H9 (cell line): Measurements from ENCODE around the gene PCNX4. TPM values are rescaled to one million over a fixed set of nuclear protein-coding genes. Genes with fewer than 3 reads are reported as not detected.

Source experiments
- DNase-seq: peaks from one replicate; pipeline ENCODE4 v3.0.0-alpha.2; 2017
- H2AFZ ChIP-seq: one replicate; pipeline ENCODE4 v1.6.1; 2013; ENCODE audit warnings: mild to moderate bottlenecking, low read length, control low read depth, moderate library complexity
- H2AK5ac ChIP-seq: 2 replicates; pipeline ENCODE4 v1.6.1; 2013; ENCODE audit warnings: low read length, control low read depth, mixed read lengths; ENCODE audit not compliant: insufficient read length
- H2BK120ac ChIP-seq: one replicate; pipeline ENCODE4 v1.6.1; 2013; ENCODE audit warnings: low read depth, mild to moderate bottlenecking, low read length, control low read depth, inconsistent platforms; ENCODE audit not compliant: poor library complexity, severe bottlenecking
- H2BK12ac ChIP-seq: 2 replicates; pipeline ENCODE4 v1.6.1; 2013; ENCODE audit warnings: low read length, control low read depth, mixed read lengths, low read depth; ENCODE audit not compliant: insufficient read length
- H2BK15ac ChIP-seq: 2 replicates; pipeline ENCODE4 v1.6.1; 2013; ENCODE audit warnings: low read depth, low read length, control low read depth
- H2BK20ac ChIP-seq: one replicate; pipeline ENCODE4 v1.6.1; 2013; ENCODE audit warnings: low read depth, mild to moderate bottlenecking, low read length, control low read depth, inconsistent platforms; ENCODE audit not compliant: poor library complexity, severe bottlenecking
- H2BK5ac ChIP-seq: 2 replicates; pipeline ENCODE4 v1.6.1; 2013; ENCODE audit warnings: low read length, control low read depth, mixed read lengths; ENCODE audit not compliant: insufficient read length
- H3K14ac ChIP-seq: 2 replicates; pipeline ENCODE4 v1.6.1; 2013; ENCODE audit warnings: low read length, control low read depth; ENCODE audit not compliant: insufficient read depth
- H3K18ac ChIP-seq: 2 replicates; pipeline ENCODE4 v1.6.1; 2013; ENCODE audit warnings: low read depth, mild to moderate bottlenecking, mixed read lengths, low read length, control low read depth; ENCODE audit not compliant: insufficient read length
- H3K23ac ChIP-seq: 2 replicates; pipeline ENCODE4 v1.6.1; 2013; ENCODE audit warnings: low read length, control low read depth, mixed read lengths, low read depth; ENCODE audit not compliant: insufficient read length
- H3K23me2 ChIP-seq: 2 replicates; pipeline ENCODE4 v1.6.1; 2013; ENCODE audit warnings: low read depth, mild to moderate bottlenecking, mixed read lengths, low read length, control low read depth; ENCODE audit not compliant: insufficient read length, poor library complexity, severe bottlenecking
- H3K27ac ChIP-seq: 2 replicates; pipeline ENCODE4 v1.5.1; 2013; ENCODE audit warnings: low read length, control low read depth, mixed read lengths, low read depth; ENCODE audit not compliant: insufficient read length
- H3K27me3 ChIP-seq: 2 replicates; pipeline ENCODE4 v1.6.1; 2013; ENCODE audit warnings: low read length, control low read depth, inconsistent platforms; ENCODE audit not compliant: insufficient read depth
- H3K4ac ChIP-seq: 2 replicates; pipeline ENCODE4 v1.6.1; 2013; ENCODE audit warnings: low read depth, mild to moderate bottlenecking, control low read depth, inconsistent platforms, low read length, moderate library complexity
- H3K4me1 ChIP-seq: 2 replicates; pipeline ENCODE4 v1.6.1; 2013; ENCODE audit warnings: low read length, control low read depth, inconsistent platforms; ENCODE audit not compliant: insufficient read depth
- H3K4me2 ChIP-seq: 2 replicates; pipeline ENCODE4 v1.6.1; 2013; ENCODE audit warnings: low read length, control low read depth, mixed read lengths; ENCODE audit not compliant: insufficient read length, insufficient read depth
- H3K56ac ChIP-seq: 2 replicates; pipeline ENCODE4 v1.6.1; 2013; ENCODE audit warnings: low read depth, mild to moderate bottlenecking, mixed read lengths, low read length, control low read depth; ENCODE audit not compliant: insufficient read length
- H3K79me1 ChIP-seq: 2 replicates; pipeline ENCODE4 v1.6.1; 2013; ENCODE audit warnings: low read depth, mild to moderate bottlenecking, moderate library complexity, low read length, control low read depth, inconsistent platforms; ENCODE audit not compliant: insufficient read depth, poor library complexity, severe bottlenecking
- H3K79me2 ChIP-seq: 2 replicates; pipeline ENCODE4 v1.6.1; 2013; ENCODE audit warnings: low read length, control low read depth, inconsistent platforms; ENCODE audit not compliant: insufficient read depth
- H3K9ac ChIP-seq: 2 replicates; pipeline ENCODE4 v1.6.1; 2013; ENCODE audit warnings: low read length, control low read depth, mixed read lengths; ENCODE audit not compliant: insufficient read length; ENCODE audit errors: extremely low read depth
- H3K9me3 ChIP-seq: one replicate; pipeline ENCODE4 v1.6.1; 2013; ENCODE audit warnings: low read depth, low read length, inconsistent platforms; ENCODE audit not compliant: control insufficient read depth
- H3T11ph ChIP-seq: one replicate; pipeline ENCODE4 v1.6.1; 2013; ENCODE audit warnings: mild to moderate bottlenecking, low read length, control low read depth, inconsistent platforms
- H4K20me1 ChIP-seq: one replicate; pipeline ENCODE4 v1.6.1; 2013; ENCODE audit not compliant: control insufficient read depth, insufficient read length, insufficient read depth
- H4K5ac ChIP-seq: 2 replicates; pipeline ENCODE4 v1.6.1; 2013; ENCODE audit warnings: low read depth, mild to moderate bottlenecking, mixed read lengths, low read length, control low read depth; ENCODE audit not compliant: insufficient read length
- H4K8ac ChIP-seq: replicated peaks from 2 replicates; pipeline ENCODE4 v1.6.1; 2013; ENCODE audit warnings: low read length, control low read depth, mixed read lengths, low read depth; ENCODE audit not compliant: insufficient read length
- H4K91ac ChIP-seq: 2 replicates; pipeline ENCODE4 v1.6.1; 2013; ENCODE audit warnings: low read depth, mild to moderate bottlenecking, moderate library complexity, mixed read lengths, low read length, control low read depth; ENCODE audit not compliant: insufficient read length
- H3K27ac Mint-ChIP-seq, 3 experiments: 2 replicates in 2 of 3; 3 replicates in 1 of 3; pipeline ENCODE4 v1.8.0; 2020 to 2021; ENCODE audit warnings: mixed read lengths in 3 of 3, mild to moderate bottlenecking in 1 of 3, moderate library complexity in 1 of 3
- H3K27me3 Mint-ChIP-seq: 2 replicates; pipeline ENCODE4 v1.8.0; 2021; ENCODE audit warnings: low read depth, mild to moderate bottlenecking, moderate library complexity, mixed read lengths
- H3K36me3 Mint-ChIP-seq, 3 experiments: 2 replicates in 2 of 3; 3 replicates in 1 of 3; pipeline ENCODE4 v1.8.0; 2020 to 2021; ENCODE audit warnings: low read depth in 3 of 3, mixed read lengths in 3 of 3; ENCODE audit not compliant: insufficient read depth in 1 of 3
- H3K4me1 Mint-ChIP-seq, 2 experiments: 2 replicates each; pipeline ENCODE4 v1.8.0; 2020; ENCODE audit warnings: mixed read lengths in 2 of 2
- H3K4me3 Mint-ChIP-seq, 2 experiments: 2 replicates in 1 of 2; 3 replicates in 1 of 2; pipeline ENCODE4 v1.8.0; 2020 to 2021; ENCODE audit warnings: mild to moderate bottlenecking in 2 of 2, mixed read lengths in 2 of 2, moderate library complexity in 1 of 2
- H3K9me3 Mint-ChIP-seq, 2 experiments: 2 replicates in 1 of 2; 3 replicates in 1 of 2; pipeline ENCODE4 v1.8.0; 2020; ENCODE audit warnings: mild to moderate bottlenecking in 2 of 2, mixed read lengths in 2 of 2, moderate library complexity in 1 of 2
- WGBS: extraction: QIAGEN DNeasy Blood & Tissue Kit; methylation state at CpG from one replicate; pipeline ENCODE4 v1.1.7; 2013; ENCODE audit warnings: missing lambda C conversion rate, low lambda C conversion rate, mixed read lengths; ENCODE audit not compliant: insufficient read length; ENCODE audit errors: extremely low coverage; 5-methylcytosine and 5-hydroxymethylcytosine counted together
- total RNA-seq: library from RNA; stranded (reverse); gene quantifications from 2 replicates; pipeline ENCODE4 v1.2.1, GENCODE V29; 2021
- TF ChIP-seq, protein P1 (sequence below): fragments of 200-600 bp; sonication (generic); conservative IDR thresholded peaks from 3 replicates; pipeline ENCODE4 v1.8.0; 2021; ENCODE audit warnings: antibody characterized with exemption, mild to moderate bottlenecking

PCNX4 gene
- total RNA-seq, 1 experiment from 2014 or later = 40.0 TPM

DNA sequence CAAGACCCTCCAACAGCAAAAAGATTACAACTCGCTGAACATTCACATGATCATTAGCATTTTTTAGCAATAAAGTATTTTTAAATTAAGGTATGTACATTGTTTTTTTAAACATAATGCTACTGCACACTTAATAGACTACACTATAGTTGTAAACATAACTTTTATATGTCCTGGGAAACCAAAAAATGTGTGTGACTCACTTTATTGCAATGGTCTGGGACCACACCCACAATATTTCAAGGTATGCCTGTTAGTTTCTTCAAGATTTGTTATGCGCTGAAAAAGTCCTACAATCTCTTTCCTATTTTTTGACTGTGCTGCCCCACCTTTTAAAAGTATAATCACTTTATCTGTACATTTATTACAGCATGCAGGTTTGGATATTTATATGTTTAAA is 30.4 kb upstream of the PCNX4 start:
- no peak overlapping the region for H3K9ac ChIP-seq
- H3K27me3 Mint-ChIP-seq = no peaks in the 10 kb centered on the region
- no peaks in the 10 kb centered on the region for H3K79me2 ChIP-seq
- no peak overlapping the region for H3K4ac ChIP-seq
- H3K9me3 ChIP-seq = no peaks in the 10 kb centered on the region
- no peaks in the 10 kb centered on the region for H3K4me1 ChIP-seq
- H2BK12ac ChIP-seq = no peak overlapping the region
- no peak for DNase-seq
- WGBS = no CpG with 5 or more reads among the region's 2 CpGs
- no peak overlapping the region for H3K56ac ChIP-seq
- no peak overlapping the region for H3K18ac ChIP-seq
- H3K27ac Mint-ChIP-seq = no peak overlapping the region
- H3K79me1 ChIP-seq = no peaks in the 10 kb centered on the region
- no peak overlapping the region for H2AFZ ChIP-seq
- no peak overlapping the region for H2AK5ac ChIP-seq
- H4K20me1 ChIP-seq = no peaks in the 10 kb centered on the region
- H2BK120ac ChIP-seq = no peak overlapping the region
- H3K27me3 ChIP-seq = no peaks in the 10 kb centered on the region
- no peaks in the 10 kb centered on the region for H3K4me1 Mint-ChIP-seq
- no peak overlapping the region for H2BK20ac ChIP-seq
- H3K36me3 Mint-ChIP-seq = no peaks in the 10 kb centered on the region
- H3T11ph ChIP-seq = no peak overlapping the region
- H3K9me3 Mint-ChIP-seq = no peaks in the 10 kb centered on the region
- no peak overlapping the region for H2BK15ac ChIP-seq
- no peak overlapping the region for H3K4me3 Mint-ChIP-seq
- H3K23ac ChIP-seq = no peak overlapping the region
- H3K14ac ChIP-seq = no peak overlapping the region
- TF ChIP-seq, protein P1, sequence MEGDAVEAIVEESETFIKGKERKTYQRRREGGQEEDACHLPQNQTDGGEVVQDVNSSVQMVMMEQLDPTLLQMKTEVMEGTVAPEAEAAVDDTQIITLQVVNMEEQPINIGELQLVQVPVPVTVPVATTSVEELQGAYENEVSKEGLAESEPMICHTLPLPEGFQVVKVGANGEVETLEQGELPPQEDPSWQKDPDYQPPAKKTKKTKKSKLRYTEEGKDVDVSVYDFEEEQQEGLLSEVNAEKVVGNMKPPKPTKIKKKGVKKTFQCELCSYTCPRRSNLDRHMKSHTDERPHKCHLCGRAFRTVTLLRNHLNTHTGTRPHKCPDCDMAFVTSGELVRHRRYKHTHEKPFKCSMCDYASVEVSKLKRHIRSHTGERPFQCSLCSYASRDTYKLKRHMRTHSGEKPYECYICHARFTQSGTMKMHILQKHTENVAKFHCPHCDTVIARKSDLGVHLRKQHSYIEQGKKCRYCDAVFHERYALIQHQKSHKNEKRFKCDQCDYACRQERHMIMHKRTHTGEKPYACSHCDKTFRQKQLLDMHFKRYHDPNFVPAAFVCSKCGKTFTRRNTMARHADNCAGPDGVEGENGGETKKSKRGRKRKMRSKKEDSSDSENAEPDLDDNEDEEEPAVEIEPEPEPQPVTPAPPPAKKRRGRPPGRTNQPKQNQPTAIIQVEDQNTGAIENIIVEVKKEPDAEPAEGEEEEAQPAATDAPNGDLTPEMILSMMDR = no peak
- H4K5ac ChIP-seq = no peak overlapping the region
- no peak overlapping the region for H3K4me2 ChIP-seq
- H4K91ac ChIP-seq = no peak overlapping the region
- no peak overlapping the region for H4K8ac ChIP-seq
- no peak overlapping the region for H3K27ac ChIP-seq
- H2BK5ac ChIP-seq = no peak overlapping the region
- H3K23me2 ChIP-seq = no peaks in the 10 kb centered on the region
